GM12878 (cell line): ENCODE measurements around the gene RACK1.

Experiments
- BCL11A ChIP-seq: IDR thresholded peaks from 2 replicates; pipeline ENCODE4 v1.6.1; 2011; ENCODE audit warnings: low read depth, low read length
- CBX5 ChIP-seq: sonication (generic); IDR thresholded peaks from 2 replicates; pipeline ENCODE4 v1.6.1; 2016; ENCODE audit warnings: low read depth, moderate library complexity, mild to moderate bottlenecking, inconsistent platforms
- CTCF ChIP-seq, 3 experiments: IDR thresholded peaks in 2 of 3; conservative IDR thresholded peaks in 1 of 3; 2 replicates each; pipeline ENCODE4 v1.5.1; 2011; ENCODE audit warnings: low read depth in 3 of 3, low read length in 3 of 3, mild to moderate bottlenecking in 3 of 3, control low read depth in 2 of 3, moderate library complexity in 2 of 3, inconsistent platforms in 1 of 3, mixed read lengths in 1 of 3; ENCODE audit not compliant: control insufficient read depth in 2 of 3, insufficient read depth in 1 of 3; ENCODE audit errors: extremely low read depth in 1 of 3
- HDAC6 ChIP-seq: fragments of 200-600 bp; sonication (generic); IDR thresholded peaks from one replicate; pipeline ENCODE4 v1.8.0; 2017; ENCODE audit warnings: antibody characterized with exemption; ENCODE audit not compliant: unreplicated experiment
- KAT2A ChIP-seq: conservative IDR thresholded peaks from 2 replicates; pipeline ENCODE4 v1.6.1; 2011; ENCODE audit warnings: low read depth, low read length; ENCODE audit not compliant: control insufficient read depth
- POLR2A ChIP-seq: IDR thresholded peaks from 2 replicates; pipeline ENCODE4 v1.6.1; 2011; ENCODE audit warnings: low read depth, mild to moderate bottlenecking, low read length
- POLR2AphosphoS2 ChIP-seq: IDR thresholded peaks from 2 replicates; pipeline ENCODE4 v1.6.1; 2011; ENCODE audit warnings: low read depth, mild to moderate bottlenecking, low read length, improper control_type of control experiment, moderate library complexity

GRCh38 chr5:181259283-181259682 lies 15.6 kb upstream of the RACK1 start:
- TF ChIP-seq KAT2A (no peak), POLR2AphosphoS2 (no peak), BCL11A (no peak), POLR2A (no peak), CBX5 (no peak), HDAC6 (no peak), CTCF (IDR thresholded peaks at IDR 0.05 in 2 of 3, conservative IDR thresholded peaks at IDR 0.05 in 1 of 3; ENCODE audit: control insufficient read depth in 2 of 3, extremely low read depth in 1 of 3, insufficient read depth in 1 of 3, low read depth in 3 of 3, low read length in 3 of 3) (no peak)
